Parathyroid adenoma (tissue), 2 donors: Measurements from ENCODE around the gene KRT72.

ENCODE experiments used
- H2AFZ ChIP-seq: fragments of 300-600 bp; sonication (generic); one replicate; pipeline ENCODE4 v1.7.0; 2017; ENCODE audit warnings: antibody characterized with exemption, mild to moderate bottlenecking
- H3K27ac ChIP-seq: fragments of 300-600 bp; sonication (generic); one replicate; pipeline ENCODE4 v1.7.0; 2017
- H3K27me3 ChIP-seq: fragments of 300-600 bp; sonication (generic); one replicate; pipeline ENCODE4 v1.7.0; 2017; ENCODE audit warnings: low read length; ENCODE audit not compliant: control insufficient read depth, insufficient read depth
- H3K36me3 ChIP-seq: fragments of 300-600 bp; sonication (generic); one replicate; pipeline ENCODE4 v1.7.0; 2017; ENCODE audit warnings: low read length; ENCODE audit not compliant: control insufficient read depth, insufficient read depth
- H3K4me1 ChIP-seq: fragments of 300-600 bp; sonication (generic); one replicate; pipeline ENCODE4 v1.7.0; 2017; ENCODE audit warnings: control low read depth
- H3K4me2 ChIP-seq: fragments of 300-600 bp; sonication (generic); one replicate; pipeline ENCODE4 v1.7.0; 2017; ENCODE audit warnings: low read length
- H3K4me3 ChIP-seq: fragments of 300-600 bp; sonication (generic); one replicate; pipeline ENCODE4 v1.7.0; 2017; ENCODE audit warnings: low read depth, low read length
- H3K79me2 ChIP-seq: fragments of 300-600 bp; sonication (generic); one replicate; pipeline ENCODE4 v1.7.0; 2017; ENCODE audit warnings: control low read depth
- H3K9ac ChIP-seq: fragments of 300-600 bp; sonication (generic); one replicate; pipeline ENCODE4 v1.7.0; 2017; ENCODE audit warnings: mild to moderate bottlenecking
- H3K9me3 ChIP-seq: fragments of 300-600 bp; sonication (generic); one replicate; pipeline ENCODE4 v1.7.0; 2017; ENCODE audit warnings: low read length; ENCODE audit not compliant: control insufficient read depth
- TF ChIP-seq, protein P1 (sequence below): fragments of 300-600 bp; sonication (generic); IDR thresholded peaks from one replicate; pipeline ENCODE4 v1.7.0; 2017; ENCODE audit warnings: antibody characterized with exemption, mild to moderate bottlenecking
- donor health status: primary hyperparathyroidism.

KRT72 gene

DNA sequence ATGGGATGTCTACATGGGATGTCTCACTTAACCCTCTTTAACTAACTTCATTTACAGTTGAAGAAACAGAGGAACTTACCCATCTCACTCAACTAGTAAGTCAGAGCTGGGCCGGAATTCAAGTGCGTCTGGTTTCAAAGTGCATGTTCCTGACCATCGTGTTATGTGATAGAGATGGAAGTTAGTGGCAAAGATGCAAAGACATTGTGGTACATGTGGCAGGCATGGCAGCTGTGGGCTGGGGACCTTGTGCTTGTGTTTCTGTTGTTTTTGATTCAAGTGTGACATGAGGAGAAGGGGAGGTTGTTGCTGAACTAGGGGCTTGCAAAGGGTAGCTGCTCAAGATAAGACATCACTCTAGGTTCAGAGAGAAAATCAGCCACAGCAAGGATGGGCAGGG is 25.3 kb downstream of the KRT72 start:
- H3K27me3 ChIP-seq = no peaks in the 10 kb centered on the region
- H3K79me2 ChIP-seq = no peaks in the 10 kb centered on the region

DNA sequence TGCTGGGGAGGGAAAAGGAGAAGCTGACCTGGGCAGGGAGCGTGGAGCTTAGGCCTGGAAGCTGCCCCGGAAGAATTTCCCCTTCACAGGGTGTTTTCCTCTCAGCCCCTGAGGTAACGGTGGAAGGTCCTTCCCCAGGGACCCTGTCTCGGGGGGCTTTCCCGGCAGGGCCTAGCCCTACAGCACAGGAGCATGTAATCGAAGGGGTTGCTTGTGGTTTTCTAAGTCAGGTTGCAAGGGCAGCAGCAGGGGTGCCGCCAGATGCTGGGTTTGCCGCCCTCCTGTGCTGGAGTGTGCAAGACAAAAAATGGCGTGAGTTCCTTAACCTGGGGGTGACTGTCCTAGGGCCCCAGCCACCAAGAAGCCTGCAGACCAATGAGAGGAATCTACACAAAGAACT is 26.0 kb downstream of the KRT72 start:
- Histone ChIP-seq H3K79me2 (no peaks in the 10 kb centered on the region), H3K9ac (no peak overlapping the region), H3K4me1 (no peaks in the 10 kb centered on the region), H3K4me3 (no peak overlapping the region), H3K27ac (no peak overlapping the region), H3K4me2 (no peak overlapping the region), H3K9me3 (no peaks in the 10 kb centered on the region), H2AFZ (no peak overlapping the region), H3K36me3 (no peaks in the 10 kb centered on the region), H3K27me3 (no peaks in the 10 kb centered on the region)
- TF ChIP-seq, protein P1, sequence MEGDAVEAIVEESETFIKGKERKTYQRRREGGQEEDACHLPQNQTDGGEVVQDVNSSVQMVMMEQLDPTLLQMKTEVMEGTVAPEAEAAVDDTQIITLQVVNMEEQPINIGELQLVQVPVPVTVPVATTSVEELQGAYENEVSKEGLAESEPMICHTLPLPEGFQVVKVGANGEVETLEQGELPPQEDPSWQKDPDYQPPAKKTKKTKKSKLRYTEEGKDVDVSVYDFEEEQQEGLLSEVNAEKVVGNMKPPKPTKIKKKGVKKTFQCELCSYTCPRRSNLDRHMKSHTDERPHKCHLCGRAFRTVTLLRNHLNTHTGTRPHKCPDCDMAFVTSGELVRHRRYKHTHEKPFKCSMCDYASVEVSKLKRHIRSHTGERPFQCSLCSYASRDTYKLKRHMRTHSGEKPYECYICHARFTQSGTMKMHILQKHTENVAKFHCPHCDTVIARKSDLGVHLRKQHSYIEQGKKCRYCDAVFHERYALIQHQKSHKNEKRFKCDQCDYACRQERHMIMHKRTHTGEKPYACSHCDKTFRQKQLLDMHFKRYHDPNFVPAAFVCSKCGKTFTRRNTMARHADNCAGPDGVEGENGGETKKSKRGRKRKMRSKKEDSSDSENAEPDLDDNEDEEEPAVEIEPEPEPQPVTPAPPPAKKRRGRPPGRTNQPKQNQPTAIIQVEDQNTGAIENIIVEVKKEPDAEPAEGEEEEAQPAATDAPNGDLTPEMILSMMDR = no peak

More for the DNA sequence above, 25.3 kb downstream of the KRT72 start:
- Histone ChIP-seq H2AFZ (no peak overlapping the region), H3K9ac (no peak overlapping the region), H3K4me1 (no peaks in the 10 kb centered on the region), H3K4me2 (no peak overlapping the region), H3K9me3 (no peaks in the 10 kb centered on the region), H3K36me3 (no peaks in the 10 kb centered on the region), H3K27ac (no peak overlapping the region), H3K4me3 (no peak overlapping the region)
- TF ChIP-seq, protein P1 = no peak

DNA sequence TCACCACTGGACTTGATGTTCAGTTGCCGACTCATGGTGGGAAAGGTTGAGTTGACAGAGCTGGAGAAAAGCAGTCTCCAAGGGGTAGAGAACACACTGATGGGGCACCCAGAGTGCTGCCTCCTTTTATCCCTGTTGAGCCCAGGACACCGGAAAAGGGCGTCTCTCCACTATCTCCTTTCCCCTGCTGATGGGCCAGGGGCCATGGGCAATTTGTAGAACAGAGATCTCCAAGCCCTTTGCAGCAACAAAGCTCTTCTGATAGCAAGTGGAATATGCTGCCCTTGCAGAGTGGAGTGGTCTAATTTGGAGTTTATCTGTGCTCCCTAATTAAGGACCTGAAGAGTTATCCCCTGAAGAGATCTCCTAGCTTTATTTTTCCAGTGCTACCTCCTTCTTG is 27.5 kb downstream of the KRT72 start, which contains the start of gene KRT74:
Gene KRT74, minus strand, starts transcription at position 101 of the 400 bp plus-strand sequence. Its CDS starts 66 bp downstream, at position 35.
- Histone ChIP-seq H2AFZ (no peak within 1 kb of the TSS), H3K27me3 (no peaks in the 10 kb centered on the region)
- TF ChIP-seq, protein P1 = no peak

DNA sequence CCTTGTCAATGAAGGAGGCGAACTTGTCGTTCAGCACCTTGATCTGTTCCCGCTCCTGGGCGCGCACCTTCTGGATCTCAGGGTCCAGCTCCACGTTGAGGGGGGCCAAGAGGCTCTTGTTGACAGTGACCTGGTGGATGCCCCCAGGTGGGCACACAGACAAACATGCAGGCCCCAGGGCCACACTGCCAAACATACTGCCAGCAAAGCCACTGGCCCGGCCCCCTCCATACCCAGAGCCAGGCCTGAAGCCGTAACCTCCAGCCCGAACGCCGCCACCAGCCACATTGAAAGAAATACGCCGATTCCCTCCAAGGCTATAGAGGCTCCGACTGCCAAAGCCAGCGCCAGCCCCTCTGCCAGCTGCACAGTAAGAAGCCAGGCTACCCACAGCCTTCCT is 28.0 kb downstream of the KRT72 start:
- Histone ChIP-seq H3K4me2 (no peak overlapping the region), H3K79me2 (no peaks in the 10 kb centered on the region), H3K9me3 (no peaks in the 10 kb centered on the region), H3K4me1 (no peaks in the 10 kb centered on the region), H3K4me3 (no peak overlapping the region), H2AFZ (no peak overlapping the region), H3K36me3 (no peaks in the 10 kb centered on the region), H3K27me3 (no peaks in the 10 kb centered on the region), H3K9ac (no peak overlapping the region), H3K27ac (no peak overlapping the region)
- TF ChIP-seq, protein P1 = no peak

More for the DNA sequence above, 27.5 kb downstream of the KRT72 start, which contains the start of gene KRT74:
- Histone ChIP-seq H3K9me3 (no peaks in the 10 kb centered on the region), H3K79me2 (no peaks in the 10 kb centered on the region), H3K9ac (no peak within 1 kb of the TSS), H3K4me2 (no peak within 1 kb of the TSS), H3K4me1 (no peaks in the 10 kb centered on the region), H3K36me3 (no peaks in the 10 kb centered on the region), H3K27ac (no peak within 1 kb of the TSS), H3K4me3 (no peak within 1 kb of the TSS)

DNA sequence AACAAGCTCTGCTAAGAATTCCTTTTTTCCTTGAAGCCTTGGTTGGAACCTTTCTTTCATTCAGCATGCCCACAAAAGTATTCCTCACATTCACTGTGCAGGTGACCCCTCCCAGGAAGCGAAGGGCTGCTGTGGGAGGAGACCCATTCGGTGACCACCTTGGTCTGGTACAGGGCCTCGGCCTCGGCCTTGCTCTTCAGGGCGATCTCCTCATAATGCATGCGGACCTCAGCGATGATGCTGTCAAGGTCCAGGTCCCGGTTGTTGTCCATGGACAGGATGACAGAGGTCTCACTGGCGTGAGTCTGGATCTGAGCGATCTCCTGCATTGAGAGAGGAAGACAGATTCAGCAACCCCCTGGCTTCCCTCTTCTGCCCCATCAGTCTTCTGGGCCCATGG is 30.8 kb downstream of the KRT72 start:
- Histone ChIP-seq H3K27me3 (no peaks in the 10 kb centered on the region), H3K4me3 (no peak overlapping the region), H3K79me2 (no peaks in the 10 kb centered on the region), H3K36me3 (no peaks in the 10 kb centered on the region), H3K9me3 (no peaks in the 10 kb centered on the region), H3K9ac (no peak overlapping the region), H2AFZ (no peak overlapping the region), H3K27ac (no peak overlapping the region), H3K4me2 (no peak overlapping the region), H3K4me1 (no peaks in the 10 kb centered on the region)
- TF ChIP-seq, protein P1 = no peak
